ENCODE data around the gene SMIM36.

DNA sequence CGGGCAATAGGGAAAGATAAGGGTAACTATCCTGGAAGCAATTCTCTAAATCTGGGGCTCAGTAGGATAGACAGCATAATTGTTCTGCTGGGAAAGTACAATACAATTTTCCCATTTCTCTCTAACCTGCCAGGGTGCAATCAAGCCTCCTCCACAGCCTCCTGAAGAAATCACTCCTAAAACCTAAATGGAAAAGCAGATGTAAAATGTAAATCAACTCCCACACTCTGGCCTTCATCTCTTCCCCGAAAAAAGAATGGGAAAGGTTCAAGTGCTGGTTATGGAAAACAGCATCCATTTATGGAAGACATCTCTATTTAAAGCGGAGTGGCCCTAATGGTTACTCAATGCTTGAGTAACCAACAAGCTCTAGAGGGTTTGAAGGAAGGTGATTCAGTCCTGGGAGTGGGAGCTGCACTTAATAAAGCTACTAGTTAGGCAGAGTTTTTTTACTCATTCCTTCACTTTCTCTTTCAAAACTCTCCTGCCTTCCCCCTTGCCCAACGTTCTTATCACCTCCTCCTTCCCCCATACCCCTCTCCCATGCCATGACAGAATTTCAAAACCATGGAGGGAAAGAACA, 94.7 kb downstream of the SMIM36 start:
- TF ChIP-seq, protein P1, sequence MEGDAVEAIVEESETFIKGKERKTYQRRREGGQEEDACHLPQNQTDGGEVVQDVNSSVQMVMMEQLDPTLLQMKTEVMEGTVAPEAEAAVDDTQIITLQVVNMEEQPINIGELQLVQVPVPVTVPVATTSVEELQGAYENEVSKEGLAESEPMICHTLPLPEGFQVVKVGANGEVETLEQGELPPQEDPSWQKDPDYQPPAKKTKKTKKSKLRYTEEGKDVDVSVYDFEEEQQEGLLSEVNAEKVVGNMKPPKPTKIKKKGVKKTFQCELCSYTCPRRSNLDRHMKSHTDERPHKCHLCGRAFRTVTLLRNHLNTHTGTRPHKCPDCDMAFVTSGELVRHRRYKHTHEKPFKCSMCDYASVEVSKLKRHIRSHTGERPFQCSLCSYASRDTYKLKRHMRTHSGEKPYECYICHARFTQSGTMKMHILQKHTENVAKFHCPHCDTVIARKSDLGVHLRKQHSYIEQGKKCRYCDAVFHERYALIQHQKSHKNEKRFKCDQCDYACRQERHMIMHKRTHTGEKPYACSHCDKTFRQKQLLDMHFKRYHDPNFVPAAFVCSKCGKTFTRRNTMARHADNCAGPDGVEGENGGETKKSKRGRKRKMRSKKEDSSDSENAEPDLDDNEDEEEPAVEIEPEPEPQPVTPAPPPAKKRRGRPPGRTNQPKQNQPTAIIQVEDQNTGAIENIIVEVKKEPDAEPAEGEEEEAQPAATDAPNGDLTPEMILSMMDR (IDR thresholded peaks at IDR 0.05 in 2 of 3, conservative IDR thresholded peaks at IDR 0.05 in 1 of 3; ENCODE audit: control insufficient read depth in 2 of 3, extremely low read depth in 1 of 3, insufficient read depth in 1 of 3, low read depth in 3 of 3, low read length in 3 of 3): no peak
- TF ChIP-seq, protein P2, sequence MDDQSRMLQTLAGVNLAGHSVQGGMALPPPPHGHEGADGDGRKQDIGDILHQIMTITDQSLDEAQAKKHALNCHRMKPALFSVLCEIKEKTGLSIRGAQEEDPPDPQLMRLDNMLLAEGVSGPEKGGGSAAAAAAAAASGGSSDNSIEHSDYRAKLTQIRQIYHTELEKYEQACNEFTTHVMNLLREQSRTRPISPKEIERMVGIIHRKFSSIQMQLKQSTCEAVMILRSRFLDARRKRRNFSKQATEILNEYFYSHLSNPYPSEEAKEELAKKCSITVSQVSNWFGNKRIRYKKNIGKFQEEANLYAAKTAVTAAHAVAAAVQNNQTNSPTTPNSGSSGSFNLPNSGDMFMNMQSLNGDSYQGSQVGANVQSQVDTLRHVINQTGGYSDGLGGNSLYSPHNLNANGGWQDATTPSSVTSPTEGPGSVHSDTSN (IDR thresholded peaks at IDR 0.05; ENCODE audit: insufficient replicate concordance, low read depth, low read length): no peak
- TF ChIP-seq, protein P3, sequence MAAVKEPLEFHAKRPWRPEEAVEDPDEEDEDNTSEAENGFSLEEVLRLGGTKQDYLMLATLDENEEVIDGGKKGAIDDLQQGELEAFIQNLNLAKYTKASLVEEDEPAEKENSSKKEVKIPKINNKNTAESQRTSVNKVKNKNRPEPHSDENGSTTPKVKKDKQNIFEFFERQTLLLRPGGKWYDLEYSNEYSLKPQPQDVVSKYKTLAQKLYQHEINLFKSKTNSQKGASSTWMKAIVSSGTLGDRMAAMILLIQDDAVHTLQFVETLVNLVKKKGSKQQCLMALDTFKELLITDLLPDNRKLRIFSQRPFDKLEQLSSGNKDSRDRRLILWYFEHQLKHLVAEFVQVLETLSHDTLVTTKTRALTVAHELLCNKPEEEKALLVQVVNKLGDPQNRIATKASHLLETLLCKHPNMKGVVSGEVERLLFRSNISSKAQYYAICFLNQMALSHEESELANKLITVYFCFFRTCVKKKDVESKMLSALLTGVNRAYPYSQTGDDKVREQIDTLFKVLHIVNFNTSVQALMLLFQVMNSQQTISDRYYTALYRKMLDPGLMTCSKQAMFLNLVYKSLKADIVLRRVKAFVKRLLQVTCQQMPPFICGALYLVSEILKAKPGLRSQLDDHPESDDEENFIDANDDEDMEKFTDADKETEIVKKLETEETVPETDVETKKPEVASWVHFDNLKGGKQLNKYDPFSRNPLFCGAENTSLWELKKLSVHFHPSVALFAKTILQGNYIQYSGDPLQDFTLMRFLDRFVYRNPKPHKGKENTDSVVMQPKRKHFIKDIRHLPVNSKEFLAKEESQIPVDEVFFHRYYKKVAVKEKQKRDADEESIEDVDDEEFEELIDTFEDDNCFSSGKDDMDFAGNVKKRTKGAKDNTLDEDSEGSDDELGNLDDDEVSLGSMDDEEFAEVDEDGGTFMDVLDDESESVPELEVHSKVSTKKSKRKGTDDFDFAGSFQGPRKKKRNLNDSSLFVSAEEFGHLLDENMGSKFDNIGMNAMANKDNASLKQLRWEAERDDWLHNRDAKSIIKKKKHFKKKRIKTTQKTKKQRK (IDR thresholded peaks at IDR 0.05; ENCODE audit: low read depth, low read length): no peak
- TF ChIP-seq GABPA (IDR thresholded peaks at IDR 0.05; ENCODE audit: low read depth) (no peak), POLR2A (IDR thresholded peaks at IDR 0.05; ENCODE audit: low read depth, low read length) (no peak), ATF7 (IDR thresholded peaks at IDR 0.05; ENCODE audit: low read depth) (no peak)
- TF ChIP-seq, protein P4, sequence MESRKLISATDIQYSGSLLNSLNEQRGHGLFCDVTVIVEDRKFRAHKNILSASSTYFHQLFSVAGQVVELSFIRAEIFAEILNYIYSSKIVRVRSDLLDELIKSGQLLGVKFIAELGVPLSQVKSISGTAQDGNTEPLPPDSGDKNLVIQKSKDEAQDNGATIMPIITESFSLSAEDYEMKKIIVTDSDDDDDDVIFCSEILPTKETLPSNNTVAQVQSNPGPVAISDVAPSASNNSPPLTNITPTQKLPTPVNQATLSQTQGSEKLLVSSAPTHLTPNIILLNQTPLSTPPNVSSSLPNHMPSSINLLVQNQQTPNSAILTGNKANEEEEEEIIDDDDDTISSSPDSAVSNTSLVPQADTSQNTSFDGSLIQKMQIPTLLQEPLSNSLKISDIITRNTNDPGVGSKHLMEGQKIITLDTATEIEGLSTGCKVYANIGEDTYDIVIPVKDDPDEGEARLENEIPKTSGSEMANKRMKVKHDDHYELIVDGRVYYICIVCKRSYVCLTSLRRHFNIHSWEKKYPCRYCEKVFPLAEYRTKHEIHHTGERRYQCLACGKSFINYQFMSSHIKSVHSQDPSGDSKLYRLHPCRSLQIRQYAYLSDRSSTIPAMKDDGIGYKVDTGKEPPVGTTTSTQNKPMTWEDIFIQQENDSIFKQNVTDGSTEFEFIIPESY (IDR thresholded peaks at IDR 0.05): no peak
